OCI-LY7 (cell line): ENCODE results near the gene LILRA2. TPM values are rescaled to one million over a fixed set of nuclear protein-coding genes. Genes with fewer than 3 reads are reported as not detected.
"Not testable (repeated sequence)": the region's sequence is repeated elsewhere in the genome, so short reads cannot be mapped to it uniquely, and the experiment has no call there.

Experiments
- BruUV-seq: library from RNA; stranded (reverse); fragments of 400-500 nt; replicated peaks from 2 replicates; lab custom pipeline; 2021; lab: Mats Ljungman, UMichigan
- CTCF ChIA-PET: fragments of 300-600 bp; sonication (Branson Sonifier 250); formaldehyde crosslinking; loops from one replicate; lab custom pipeline; 2022; ENCODE audit warnings: antibody characterized with exemption; ENCODE audit not compliant: unreplicated experiment; lab: Charles Lee
- POLR2A ChIA-PET: fragments of 300-600 bp; sonication (Branson Sonifier 250); formaldehyde crosslinking; loops from one replicate; lab custom pipeline; 2022; ENCODE audit warnings: antibody characterized with exemption; lab: Charles Lee
- DNase-seq: peaks from one replicate; pipeline ENCODE4 v3.0.0-alpha.2; 2015; ENCODE audit warnings: low spot score
- H2AFZ ChIP-seq: fragments of 200-600 bp; sonication (generic), shearing (Covaris generic); 2 replicates; pipeline ENCODE4 v1.6.1; 2014; ENCODE audit warnings: mild to moderate bottlenecking, antibody characterized with exemption, low read length, moderate library complexity
- H3K27ac ChIP-seq: fragments of 200-600 bp; sonication (generic); 2 replicates; pipeline ENCODE4 v1.5.1; 2014; ENCODE audit warnings: mixed run types, low read depth, mild to moderate bottlenecking, moderate library complexity, low read length, inconsistent platforms; ENCODE audit not compliant: poor library complexity, severe bottlenecking
- H3K36me3 ChIP-seq: fragments of 200-600 bp; sonication (generic); 2 replicates; pipeline ENCODE4 v1.6.1; 2014; ENCODE audit warnings: mild to moderate bottlenecking, antibody characterized with exemption, low read length, moderate library complexity, mixed read lengths; ENCODE audit not compliant: insufficient read depth
- H3K4me1 ChIP-seq: fragments of 200-600 bp; sonication (generic); 2 replicates; pipeline ENCODE4 v1.5.1; 2014; ENCODE audit warnings: mild to moderate bottlenecking, low read length; ENCODE audit not compliant: insufficient read depth, poor library complexity, severe bottlenecking
- H3K4me2 ChIP-seq: fragments of 200-600 bp; sonication (generic); 2 replicates; pipeline ENCODE4 v1.6.1; 2014; ENCODE audit warnings: mild to moderate bottlenecking, low read length
- H3K4me3 ChIP-seq: fragments of 200-600 bp; sonication (generic); 2 replicates; pipeline ENCODE4 v1.5.1; 2014; ENCODE audit warnings: mild to moderate bottlenecking, low read depth, low read length; ENCODE audit not compliant: poor library complexity, severe bottlenecking
- H3K79me2 ChIP-seq: fragments of 200-600 bp; sonication (generic); 2 replicates; pipeline ENCODE4 v1.6.1; 2016; ENCODE audit warnings: low read depth, mild to moderate bottlenecking, low read length, moderate library complexity, mixed read lengths; ENCODE audit not compliant: insufficient read depth
- H3K9me2 ChIP-seq: fragments of 200-600 bp; sonication (generic); 2 replicates; pipeline ENCODE4 v1.6.1; 2016; ENCODE audit warnings: mild to moderate bottlenecking, low read length, mixed read lengths; ENCODE audit not compliant: insufficient read depth
- H3K9me3 ChIP-seq: fragments of 200-600 bp; sonication (generic); 2 replicates; pipeline ENCODE4 v1.6.1; 2014; ENCODE audit warnings: mild to moderate bottlenecking, mixed run types, low read length, mixed read lengths
- H4K20me1 ChIP-seq: fragments of 200-600 bp; sonication (generic); 2 replicates; pipeline ENCODE4 v1.6.1; 2014; ENCODE audit warnings: mild to moderate bottlenecking, antibody characterized with exemption, low read length, moderate library complexity, mixed read lengths; ENCODE audit not compliant: insufficient read depth
- CTCF ChIP-seq: fragments of 200-600 bp; sonication (generic); conservative IDR thresholded peaks from 2 replicates; pipeline ENCODE4 v1.5.1; 2014; ENCODE audit warnings: mild to moderate bottlenecking, antibody characterized with exemption, low read length, moderate library complexity, mixed read lengths
- EZH2phosphoT487 ChIP-seq: fragments of 200-600 bp; sonication (generic); IDR thresholded peaks from 2 replicates; pipeline ENCODE4 v1.6.1; 2018; ENCODE audit warnings: low read depth, borderline replicate concordance, mild to moderate bottlenecking, mixed run types, antibody characterized with exemption, low read length, moderate library complexity, mixed read lengths
- intact Hi-C: fragments of 100-400 bp; cut with micrococcal nuclease; formaldehyde crosslinking; loops from one replicate; pipeline ENCODE4 v1.10.0; 2022; ENCODE audit not compliant: unreplicated experiment
- total RNA-seq, 2 experiments: library from RNA; depleted of rRNA in 1 of 2; stranded (reverse); fragments of >200 nt in 1 of 2; shearing (Covaris generic) in 1 of 2; gene quantifications; 2 replicates each; pipeline ENCODE4 v1.2.3, GENCODE V29; 2014 to 2022

The LILRA2 gene
- total RNA-seq, 2 experiments from 2014 or later, result 0.38 to 5.5 TPM

GRCh38 chr19:54561840-54562239 lies 11.8 kb upstream of the LILRA2 start:
- no peaks in the 10 kb centered on the region for H3K4me1 ChIP-seq
- H3K4me3 ChIP-seq, result no peak overlapping the region
- H3K4me2 ChIP-seq, result no peak overlapping the region
- DNase-seq, result no peak
- no peaks in the 10 kb centered on the region for H3K79me2 ChIP-seq
- H4K20me1 ChIP-seq, result no peaks in the 10 kb centered on the region
- TF ChIP-seq EZH2phosphoT487, result no peak
- no peak for TF ChIP-seq CTCF
- intact Hi-C loops, result no loop called here
- H3K36me3 ChIP-seq, result no peaks in the 10 kb centered on the region
- H2AFZ ChIP-seq, result no peak overlapping the region
- ChIA-PET POLR2A (no interaction called here), CTCF (no interaction called here)
- H3K9me2 ChIP-seq, result no peaks in the 10 kb centered on the region
- no peaks in the 10 kb centered on the region for H3K9me3 ChIP-seq
- no peak overlapping the region for H3K27ac ChIP-seq
- BruUV-seq, result no TSS peak

- DNase-seq, H3K4me3 ChIP-seq, H2AFZ ChIP-seq, H3K79me2 ChIP-seq, POLR2A ChIA-PET, H3K4me1 ChIP-seq, CTCF ChIA-PET, intact Hi-C loops, H3K9me2 ChIP-seq, H3K9me3 ChIP-seq, H3K4me2 ChIP-seq, BruUV-seq, H4K20me1 ChIP-seq, H3K36me3 ChIP-seq, H3K27ac ChIP-seq: not testable (repeated sequence)
Observed at GRCh38 chr19:54563206-54563605, 10.4 kb upstream of the LILRA2 start.

- H3K4me3 ChIP-seq, result no peak overlapping the region
- no peaks in the 10 kb centered on the region for H4K20me1 ChIP-seq
- POLR2A ChIA-PET, result no interaction called here
- no peaks in the 10 kb centered on the region for H3K9me2 ChIP-seq
- no peak overlapping the region for H2AFZ ChIP-seq
- no peak for TF ChIP-seq CTCF
- no peak for TF ChIP-seq EZH2phosphoT487
- no TSS peak for BruUV-seq
- no peaks in the 10 kb centered on the region for H3K79me2 ChIP-seq
- H3K9me3 ChIP-seq, result no peaks in the 10 kb centered on the region
- no peak overlapping the region for H3K27ac ChIP-seq
- H3K4me2 ChIP-seq, result no peak overlapping the region
- H3K4me1 ChIP-seq, result peaks cover 22% of the 10 kb centered on the region
- CTCF ChIA-PET, result no interaction called here
- no peak for DNase-seq
- intact Hi-C loops, result no loop called here
- no peaks in the 10 kb centered on the region for H3K36me3 ChIP-seq
Observed at GRCh38 chr19:54570316-54570715, 3.3 kb upstream of the LILRA2 start.

GRCh38 chr19:54571715-54572615 lies 1.6 kb upstream of the LILRA2 start:
- H3K36me3 ChIP-seq, H3K9me3 ChIP-seq, H4K20me1 ChIP-seq, BruUV-seq, intact Hi-C loops, H3K4me3 ChIP-seq, H3K9me2 ChIP-seq, H2AFZ ChIP-seq, H3K27ac ChIP-seq, H3K79me2 ChIP-seq: not testable (repeated sequence)
- Histone ChIP-seq H3K4me1 (peaks cover 22% of the 10 kb centered on the region), H3K4me2 (peak overlapping the region; percentile 54)
- ChIA-PET POLR2A (interaction anchor here (0.7 kb wide), 1 partner anchor 91 kb away, joined by 7 read pairs; the partner anchor contains the start of gene LILRB4), CTCF (interaction anchor here (0.5 kb wide), 1 partner anchor 1569 kb away, joined by 8 read pairs; the partner anchor contains the start of gene ZNF444)
- peak; percentile 8 for DNase-seq
